HCT116 (cell line): ENCODE data around the gene COBL. TPM values are rescaled to one million over a fixed set of nuclear protein-coding genes. Genes with fewer than 3 reads are reported as not detected.

ENCODE experiments used
- ATAC-seq: fragments of 200-7000 bp; cut with Tn5 transposase; 2 replicates; pipeline ENCODE4 v1.9.1; 2020; ENCODE audit warnings: mild to moderate bottlenecking, moderate library complexity
- BruUV-seq: library from RNA; stranded (reverse); fragments of 400-500 nt; replicated peaks from 2 replicates; lab custom pipeline; 2021; lab: Mats Ljungman, UMichigan
- CTCF ChIA-PET: fragments of 300-600 bp; sonication (Branson Sonifier 250); formaldehyde crosslinking; loops from one replicate; lab custom pipeline; 2021; ENCODE audit warnings: antibody characterized with exemption; lab: Charles Lee
- POLR2A ChIA-PET: fragments of 300-600, 350-600 bp; sonication (Branson Sonifier 250); formaldehyde crosslinking; loops from one replicate; lab custom pipeline; 2021; ENCODE audit warnings: antibody characterized with exemption; lab: Charles Lee
- RAD21 ChIA-PET, 2 experiments: fragments of 300-600 bp; sonication (Branson Sonifier 250); formaldehyde crosslinking; loops; one replicate each; lab custom pipeline; 2023; ENCODE audit warnings: low total read pairs in 2 of 2; ENCODE audit not compliant: uncharacterized antibody in 2 of 2, unreplicated experiment in 2 of 2, low non-redundant PET in 1 of 2; lab: Charles Lee
- DNase-seq: peaks from one replicate; pipeline ENCODE4 v3.0.0-alpha.2; 2010; ENCODE audit warnings: low read depth, low spot score
- H2AFZ ChIP-seq: fragments of 200-600 bp; shearing (Covaris generic), sonication (generic); 2 replicates; pipeline ENCODE4 v1.6.1; 2017; ENCODE audit warnings: low read depth, mixed run types, mixed read lengths, antibody characterized with exemption, low read length; ENCODE audit not compliant: poor library complexity, severe bottlenecking
- H3K27ac ChIP-seq: 2 replicates; pipeline ENCODE4 v1.5.1; 2012; ENCODE audit warnings: low read depth, low read length
- H3K27me3 ChIP-seq: fragments of 200-600 bp; sonication (generic); 2 replicates; pipeline ENCODE4 v1.6.1; 2016; ENCODE audit warnings: mixed run types, low read length, mixed read lengths; ENCODE audit not compliant: insufficient read depth
- H3K36me3 ChIP-seq, 2 experiments: fragments of 200-500 bp in 1 of 2; fragments of 200-600 bp in 1 of 2; sonication (Bioruptor generic) in 1 of 2; sonication (generic) in 1 of 2; 2 replicates each; pipeline versions ENCODE4 v1.5.1 to v1.6.1; 2014 to 2016; ENCODE audit warnings: low read length in 2 of 2, inconsistent platforms in 1 of 2, mixed read lengths in 1 of 2, mixed run types in 1 of 2; ENCODE audit not compliant: insufficient read depth in 2 of 2, control insufficient read depth in 1 of 2
- H3K4me1 ChIP-seq, 2 experiments: fragments of 200-600 bp in 1 of 2; sonication (generic) in 1 of 2; 2 replicates each; pipeline versions ENCODE4 v1.5.1 to v1.6.1; 2012 to 2017; ENCODE audit warnings: low read length in 2 of 2, inconsistent platforms in 1 of 2, mild to moderate bottlenecking in 1 of 2, mixed read lengths in 1 of 2, mixed run types in 1 of 2, moderate library complexity in 1 of 2; ENCODE audit not compliant: insufficient read depth in 2 of 2, control insufficient read depth in 1 of 2
- H3K4me2 ChIP-seq: fragments of 200-600 bp; sonication (generic); 2 replicates; pipeline ENCODE4 v1.6.1; 2017; ENCODE audit warnings: mixed run types, low read length, mixed read lengths
- H3K4me3 ChIP-seq, 2 experiments: fragments of 200-600 bp in 1 of 2; sonication (generic) in 1 of 2; replicated peaks in 1 of 2; 2 replicates each; pipeline ENCODE4 v1.5.1; 2011 to 2016; ENCODE audit warnings: low read length in 2 of 2, control low read depth in 1 of 2, low read depth in 1 of 2, mild to moderate bottlenecking in 1 of 2, mixed read lengths in 1 of 2, mixed run types in 1 of 2
- H3K79me2 ChIP-seq: fragments of 200-600 bp; sonication (generic); 2 replicates; pipeline ENCODE4 v1.6.1; 2017; ENCODE audit warnings: mild to moderate bottlenecking, mixed run types, low read length, moderate library complexity, mixed read lengths; ENCODE audit not compliant: insufficient read depth
- H3K9ac ChIP-seq: fragments of 200-600 bp; sonication (generic); 2 replicates; pipeline ENCODE4 v1.6.1; 2016; ENCODE audit warnings: low read length, mixed read lengths
- H3K9me2 ChIP-seq: fragments of 200-600 bp; sonication (generic), shearing (Covaris generic); 2 replicates; pipeline ENCODE4 v1.6.1; 2017; ENCODE audit warnings: mixed run types, mild to moderate bottlenecking, moderate library complexity; ENCODE audit not compliant: insufficient read depth
- H3K9me3 ChIP-seq, 2 experiments: fragments of 200-500 bp in 1 of 2; fragments of 200-600 bp in 1 of 2; sonication (Bioruptor generic) in 1 of 2; sonication (generic) in 1 of 2; 2 replicates each; pipeline ENCODE4 v1.6.1; 2014 to 2017; ENCODE audit warnings: low read length in 2 of 2, mixed read lengths in 2 of 2, inconsistent platforms in 1 of 2, low read depth in 1 of 2, mild to moderate bottlenecking in 1 of 2, mixed run types in 1 of 2, moderate library complexity in 1 of 2; ENCODE audit not compliant: control insufficient read depth in 1 of 2, insufficient read depth in 1 of 2
- H4K20me1 ChIP-seq: fragments of 200-600 bp; sonication (generic), shearing (Covaris generic); 2 replicates; pipeline ENCODE4 v1.6.1; 2017; ENCODE audit warnings: mixed run types, mild to moderate bottlenecking, moderate library complexity; ENCODE audit not compliant: insufficient read depth
- ATF3 ChIP-seq: IDR thresholded peaks from 2 replicates; pipeline ENCODE4 v1.6.1; 2012
- CBX3 ChIP-seq: IDR thresholded peaks from 2 replicates; pipeline ENCODE4 v1.6.1; 2012; ENCODE audit warnings: low read depth
- CEBPB ChIP-seq: IDR thresholded peaks from 2 replicates; pipeline ENCODE4 v1.6.1; 2012; ENCODE audit warnings: low read depth
- EZH2 ChIP-seq: fragments of 200-600 bp; sonication (generic); IDR thresholded peaks from 2 replicates; pipeline ENCODE4 v1.6.1; 2017; ENCODE audit warnings: antibody characterized with exemption, mixed run types
- JUND ChIP-seq: IDR thresholded peaks from 2 replicates; pipeline ENCODE4 v1.6.1; 2012
- MAX ChIP-seq: IDR thresholded peaks from 2 replicates; pipeline ENCODE4 v1.6.1; 2012
- POLR2A ChIP-seq: IDR thresholded peaks from 2 replicates; pipeline ENCODE4 v1.7.0; 2011; ENCODE audit warnings: borderline replicate concordance; ENCODE audit not compliant: insufficient read depth, insufficient read length; ENCODE audit errors: extremely low read depth
- POLR2AphosphoS5 ChIP-seq: IDR thresholded peaks from 2 replicates; pipeline ENCODE4 v1.6.1; 2011; ENCODE audit warnings: mild to moderate bottlenecking, low read depth, low read length, moderate library complexity
- RAD21 ChIP-seq: IDR thresholded peaks from 2 replicates; pipeline ENCODE4 v1.6.1; 2012; ENCODE audit warnings: low read depth, mild to moderate bottlenecking
- REST ChIP-seq: IDR thresholded peaks from 2 replicates; pipeline ENCODE4 v1.6.1; 2012; ENCODE audit warnings: low read depth
- SIN3A ChIP-seq: IDR thresholded peaks from 2 replicates; pipeline ENCODE4 v1.6.1; 2012; ENCODE audit warnings: low read depth
- SRF ChIP-seq: IDR thresholded peaks from 2 replicates; pipeline ENCODE4 v1.6.1; 2012; ENCODE audit warnings: low read depth
- YY1 ChIP-seq: IDR thresholded peaks from 2 replicates; pipeline ENCODE4 v1.6.1; 2011; ENCODE audit warnings: low read length, low read depth, moderate library complexity, mild to moderate bottlenecking; ENCODE audit not compliant: insufficient replicate concordance; ENCODE audit errors: extremely low read depth
- ZBTB33 ChIP-seq: IDR thresholded peaks from 2 replicates; pipeline ENCODE4 v1.6.1; 2011; ENCODE audit warnings: mild to moderate bottlenecking, low read length, moderate library complexity; ENCODE audit not compliant: insufficient replicate concordance; ENCODE audit errors: extremely low read depth
- ZFX ChIP-seq: fragments of 450-650 bp; IDR thresholded peaks from 2 replicates; pipeline ENCODE4 v1.6.1; 2017
- intact Hi-C: fragments of 100-400 bp; cut with micrococcal nuclease; formaldehyde crosslinking; loops from 2 replicates; pipeline ENCODE4 v1.10.0; 2022
- total RNA-seq: library from RNA; stranded (reverse); gene quantifications from one replicate; pipeline ENCODE4 v1.2.1, GENCODE V29; 2021; ENCODE audit not compliant: unreplicated experiment

The COBL gene
- total RNA-seq, 1 experiment from 2014 or later: 19.3 TPM

- Histone ChIP-seq H3K9me2 (no peaks in the 10 kb centered on the region), H3K4me2 (no peak overlapping the region), H3K27me3 (no peaks in the 10 kb centered on the region), H3K27ac (no peak overlapping the region), H3K36me3 (no peaks in the 10 kb centered on the region), H3K79me2 (no peaks in the 10 kb centered on the region), H3K4me1 (no peaks in the 10 kb centered on the region), H4K20me1 (no peaks in the 10 kb centered on the region), H3K9ac (no peak overlapping the region), H3K4me3 (no peak overlapping the region), H3K9me3 (no peaks in the 10 kb centered on the region; a peak in 1 of 4 replicates), H2AFZ (no peak overlapping the region)
- intact Hi-C loops: no loop called here
- DNase-seq (no peak), ATAC-seq (no peak)
- no TSS peak for BruUV-seq
- TF ChIP-seq REST (no peak), SRF (no peak), POLR2AphosphoS5 (no peak), CBX3 (no peak), CEBPB (no peak), POLR2A (no peak), SIN3A (no peak), MAX (no peak), RAD21 (no peak), ZFX (no peak), YY1 (no peak), JUND (no peak), ATF3 (no peak), ZBTB33 (no peak), EZH2 (no peak)
- ChIA-PET RAD21 (no interaction called here), POLR2A (no interaction called here), CTCF (no interaction called here)
Observed at GRCh38 chr7:51134013-51134441, 182.6 kb downstream of the COBL start.
